SK-N-SH treated with all-trans-retinoic acid at 6 μM for 48 hours (cell line): ENCODE data around the gene P3H3.
"Not testable (repeated sequence)": the region's sequence is repeated elsewhere in the genome, so short reads cannot be mapped to it uniquely, and the experiment has no call there.

Experiments used
- ATAC-seq: fragments of 200-7000 bp; cut with Tn5 transposase; 3 replicates; pipeline ENCODE4 v1.9.1; 2020; ENCODE audit warnings: mild to moderate bottlenecking, moderate library complexity
- ARNTL ChIP-seq: fragments of 450-650 bp; formaldehyde crosslinking; IDR thresholded peaks from 2 replicates; pipeline ENCODE4 v1.5.0; 2020; ENCODE audit warnings: low read depth, mild to moderate bottlenecking, moderate library complexity, borderline replicate concordance
- BACH2 ChIP-seq: fragments of 250-450 bp; sonication (Bioruptor Pico); IDR thresholded peaks from 2 replicates; pipeline ENCODE4 v1.9.0; 2021; ENCODE audit warnings: mild to moderate bottlenecking, borderline replicate concordance
- GLIS3 ChIP-seq: fragments of 250-450 bp; sonication (Bioruptor Pico); IDR thresholded peaks from 2 replicates; pipeline ENCODE4 v1.5.0; 2020; ENCODE audit warnings: mild to moderate bottlenecking, moderate library complexity
- ISL1 ChIP-seq: fragments of 250-450 bp; sonication (Bioruptor Pico); IDR thresholded peaks from 2 replicates; pipeline ENCODE4 v2.1.2; 2022; ENCODE audit warnings: mild to moderate bottlenecking, moderate library complexity
- OSR1 ChIP-seq: fragments of 250-450 bp; sonication (Bioruptor Pico); IDR thresholded peaks from 2 replicates; pipeline ENCODE4 v1.8.0; 2022; ENCODE audit warnings: moderate library complexity, mild to moderate bottlenecking, inconsistent platforms
- POU6F1 ChIP-seq: fragments of 250-450 bp; sonication (Bioruptor Pico); IDR thresholded peaks from 2 replicates; pipeline ENCODE4 v1.8.0; 2021; ENCODE audit warnings: low read depth, mild to moderate bottlenecking, moderate library complexity, borderline replicate concordance
- PPARA ChIP-seq: fragments of 250-450 bp; sonication (Bioruptor Pico); IDR thresholded peaks from 2 replicates; pipeline ENCODE4 v1.5.0; 2020; ENCODE audit warnings: mild to moderate bottlenecking, borderline replicate concordance
- SNAI2 ChIP-seq: fragments of 250-450 bp; sonication (Bioruptor Pico); IDR thresholded peaks from 2 replicates; pipeline ENCODE4 v1.5.0; 2020; ENCODE audit warnings: mild to moderate bottlenecking, moderate library complexity
- TOX ChIP-seq: fragments of 250-450 bp; sonication (Bioruptor Pico); IDR thresholded peaks from 2 replicates; pipeline ENCODE4 v1.8.0; 2021; ENCODE audit warnings: mild to moderate bottlenecking, moderate library complexity, borderline replicate concordance
- TSHZ2 ChIP-seq: fragments of 250-450 bp; sonication (Bioruptor Pico); IDR thresholded peaks from 2 replicates; pipeline ENCODE4 v1.5.0; 2020; ENCODE audit warnings: mild to moderate bottlenecking, moderate library complexity
- ZFP30 ChIP-seq: fragments of 450-650 bp; formaldehyde crosslinking; IDR thresholded peaks from 2 replicates; pipeline ENCODE4 v1.5.0; 2022; ENCODE audit warnings: mild to moderate bottlenecking, moderate library complexity
- ZNF565 ChIP-seq: fragments of 450-650 bp; formaldehyde crosslinking; conservative IDR thresholded peaks from 2 replicates; pipeline ENCODE4 v1.5.0; 2020; ENCODE audit warnings: low read depth, mild to moderate bottlenecking, moderate library complexity
- ZNF70 ChIP-seq: fragments of 450-650 bp; formaldehyde crosslinking; IDR thresholded peaks from 2 replicates; pipeline ENCODE4 v1.5.0; 2020; ENCODE audit warnings: mild to moderate bottlenecking, moderate library complexity
- ZNF8 ChIP-seq: fragments of 450-650 bp; formaldehyde crosslinking; IDR thresholded peaks from 2 replicates; pipeline ENCODE4 v1.5.0; 2020; ENCODE audit warnings: mild to moderate bottlenecking, moderate library complexity
- TF ChIP-seq, protein P1 (sequence below): fragments of 250-450 bp; sonication (Bioruptor Pico); IDR thresholded peaks from 2 replicates; pipeline ENCODE4 v1.8.0; 2020; ENCODE audit warnings: mild to moderate bottlenecking, moderate library complexity, borderline replicate concordance
- TF ChIP-seq, protein P2 (sequence below): fragments of 250-450 bp; sonication (Bioruptor Pico); IDR thresholded peaks from 2 replicates; pipeline ENCODE4 v1.5.1; 2020; ENCODE audit warnings: low read depth, mild to moderate bottlenecking, moderate library complexity

The P3H3 gene

GRCh38 chr12:6873094-6874014 is 45.1 kb downstream of the P3H3 start, which contains the start of gene SPSB2 (continued):
- TF ChIP-seq TSHZ2 (CRISPR knock-in tag) (no peak), PPARA (CRISPR knock-in tag) (no peak), ZNF8 (CRISPR knock-in tag) (no peak), ZNF565 (CRISPR knock-in tag) (no peak)
- TF ChIP-seq, all 23 proteins: peak for 0

- not testable (repeated sequence) for ATAC-seq
Measured at GRCh38 chr12:6874015-6874368, 45.8 kb downstream of the P3H3 start.

GRCh38 chr12:6879824-6880223 is 51.6 kb downstream of the P3H3 start:
- not testable (repeated sequence) for ATAC-seq

DNA sequence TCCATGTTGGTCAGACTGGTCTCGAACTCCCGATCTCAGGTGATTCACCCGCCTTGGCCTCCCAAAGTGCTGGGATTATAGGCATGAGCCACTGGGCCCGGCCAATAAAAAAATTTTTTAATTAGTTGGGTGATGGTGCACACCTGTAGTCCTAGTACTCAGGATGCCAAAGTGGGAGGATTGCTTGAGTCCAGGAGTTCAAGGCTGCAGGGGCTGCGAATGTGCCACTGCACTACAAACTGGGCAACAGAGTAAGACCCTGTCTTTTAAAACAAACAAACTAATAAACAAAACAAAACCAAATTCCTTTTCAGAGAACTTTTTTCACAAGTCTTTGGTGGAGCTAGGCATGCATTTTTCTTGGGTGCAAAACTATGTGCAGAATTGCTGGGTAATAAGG is 55.0 kb downstream of the P3H3 start:
- no peak for ATAC-seq
- TF ChIP-seq ZNF565 (CRISPR knock-in tag) (no peak), POU6F1 (CRISPR knock-in tag) (no peak), TOX (CRISPR knock-in tag) (no peak), ARNTL (CRISPR knock-in tag) (no peak), SNAI2 (CRISPR knock-in tag) (no peak), PPARA (CRISPR knock-in tag) (no peak), TSHZ2 (CRISPR knock-in tag) (no peak), ZNF8 (CRISPR knock-in tag) (no peak), ISL1 (CRISPR knock-in tag) (no peak), OSR1 (CRISPR knock-in tag) (no peak), GLIS3 (CRISPR knock-in tag) (no peak), ZFP30 (CRISPR knock-in tag) (no peak), ZNF70 (CRISPR knock-in tag) (no peak), BACH2 (CRISPR knock-in tag) (no peak)
- TF ChIP-seq, protein P1, sequence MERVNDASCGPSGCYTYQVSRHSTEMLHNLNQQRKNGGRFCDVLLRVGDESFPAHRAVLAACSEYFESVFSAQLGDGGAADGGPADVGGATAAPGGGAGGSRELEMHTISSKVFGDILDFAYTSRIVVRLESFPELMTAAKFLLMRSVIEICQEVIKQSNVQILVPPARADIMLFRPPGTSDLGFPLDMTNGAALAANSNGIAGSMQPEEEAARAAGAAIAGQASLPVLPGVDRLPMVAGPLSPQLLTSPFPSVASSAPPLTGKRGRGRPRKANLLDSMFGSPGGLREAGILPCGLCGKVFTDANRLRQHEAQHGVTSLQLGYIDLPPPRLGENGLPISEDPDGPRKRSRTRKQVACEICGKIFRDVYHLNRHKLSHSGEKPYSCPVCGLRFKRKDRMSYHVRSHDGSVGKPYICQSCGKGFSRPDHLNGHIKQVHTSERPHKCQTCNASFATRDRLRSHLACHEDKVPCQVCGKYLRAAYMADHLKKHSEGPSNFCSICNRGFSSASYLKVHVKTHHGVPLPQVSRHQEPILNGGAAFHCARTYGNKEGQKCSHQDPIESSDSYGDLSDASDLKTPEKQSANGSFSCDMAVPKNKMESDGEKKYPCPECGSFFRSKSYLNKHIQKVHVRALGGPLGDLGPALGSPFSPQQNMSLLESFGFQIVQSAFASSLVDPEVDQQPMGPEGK = no peak
- TF ChIP-seq, protein P2, sequence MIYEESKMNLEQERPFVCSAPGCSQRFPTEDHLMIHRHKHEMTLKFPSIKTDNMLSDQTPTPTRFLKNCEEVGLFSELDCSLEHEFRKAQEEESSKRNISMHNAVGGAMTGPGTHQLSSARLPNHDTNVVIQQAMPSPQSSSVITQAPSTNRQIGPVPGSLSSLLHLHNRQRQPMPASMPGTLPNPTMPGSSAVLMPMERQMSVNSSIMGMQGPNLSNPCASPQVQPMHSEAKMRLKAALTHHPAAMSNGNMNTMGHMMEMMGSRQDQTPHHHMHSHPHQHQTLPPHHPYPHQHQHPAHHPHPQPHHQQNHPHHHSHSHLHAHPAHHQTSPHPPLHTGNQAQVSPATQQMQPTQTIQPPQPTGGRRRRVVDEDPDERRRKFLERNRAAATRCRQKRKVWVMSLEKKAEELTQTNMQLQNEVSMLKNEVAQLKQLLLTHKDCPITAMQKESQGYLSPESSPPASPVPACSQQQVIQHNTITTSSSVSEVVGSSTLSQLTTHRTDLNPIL = no peak
